Measurements from ENCODE around the gene SSBP3. TPM values are rescaled to one million over a fixed set of nuclear protein-coding genes. Genes with fewer than 3 reads are reported as not detected.

SSBP3 gene
- total and polyA plus RNA-seq, 4 donors = 7.7 to 24.7 (median 17.3) TPM

DNA sequence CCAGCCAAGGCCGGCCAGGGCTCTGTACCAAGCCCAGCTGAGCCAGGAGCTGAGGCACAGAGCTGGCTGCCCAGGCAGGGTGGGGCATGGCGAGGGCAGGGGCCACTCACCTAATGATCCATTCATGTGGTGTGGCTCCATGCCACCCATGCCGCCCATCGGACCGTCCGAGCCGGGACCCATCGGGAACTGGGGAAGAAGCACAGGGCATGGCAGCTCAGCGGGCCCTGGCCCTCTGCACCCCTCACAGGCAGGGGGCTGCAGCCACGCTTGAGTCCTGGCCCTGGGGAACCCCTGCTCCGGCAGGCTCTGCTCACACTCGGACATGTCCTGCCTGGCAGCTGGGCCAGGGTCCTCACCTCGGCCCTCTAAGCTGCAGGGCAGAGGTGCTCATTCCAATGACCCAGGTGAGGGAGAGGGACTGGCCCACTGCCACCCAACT, 177.5 kb downstream of the SSBP3 start:
- Histone ChIP-seq H3K36me3 (ENCODE audit: control insufficient read depth in 4 of 4, insufficient read depth in 3 of 4, low read depth in 1 of 4, low read length in 3 of 4) (peaks cover 3 to 5% (median 3%) of the 10 kb centered on the region in 4 donors), H3K27me3 (ENCODE audit: control insufficient read depth in 4 of 4, insufficient read depth in 4 of 4, low read length in 3 of 4) (no peaks in the 10 kb centered on the region), H3K27ac (ENCODE audit: low read depth in 1 of 2, low read length in 2 of 2) (no peak overlapping the region), H3K9ac (ENCODE audit: low read depth in 1 of 2, low read length in 2 of 2) (no peak overlapping the region), H3K4me1 (ENCODE audit: control insufficient read depth in 4 of 4, insufficient read depth in 4 of 4, low read length in 3 of 4) (no peaks in the 10 kb centered on the region), H3K4me3 (ENCODE audit: low read depth in 1 of 3, low read length in 3 of 3) (no peak overlapping the region), H3K9me3 (ENCODE audit: control insufficient read depth in 4 of 4, low read length in 3 of 4) (no peaks in the 10 kb centered on the region)
- no peak for DNase-seq (ENCODE audit: low spot score)
- TF ChIP-seq FOXA1 (IDR thresholded peaks at IDR 0.05) (no peak), FOXA2 (IDR thresholded peaks at IDR 0.05) (no peak), SP1 (IDR thresholded peaks at IDR 0.05) (no peak), TAF1 (conservative IDR thresholded peaks at IDR 0.05) (no peak), HNF4G (IDR thresholded peaks at IDR 0.05) (no peak), YY1 (IDR thresholded peaks at IDR 0.05) (no peak), EGR1 (IDR thresholded peaks at IDR 0.05; ENCODE audit: low read depth in 2 of 2) (no peak), HNF4A (conservative IDR thresholded peaks at IDR 0.05) (no peak), REST (IDR thresholded peaks at IDR 0.05) (no peak)
- 94% methylated on average over 13 of the region's 13 CpGs for WGBS

- peaks cover 3 to 5% (median 3%) of the 10 kb centered on the region in 4 donors for H3K36me3 ChIP-seq (ENCODE audit: control insufficient read depth in 4 of 4, insufficient read depth in 3 of 4, low read depth in 1 of 4, low read length in 3 of 4)
- no peaks in the 10 kb centered on the region for H3K4me1 ChIP-seq (ENCODE audit: control insufficient read depth in 4 of 4, insufficient read depth in 4 of 4, low read length in 3 of 4)
- WGBS = 83% methylated on average over 17 of the region's 17 CpGs
- no peak for DNase-seq (ENCODE audit: low spot score)
- no peaks in the 10 kb centered on the region for H3K9me3 ChIP-seq (ENCODE audit: control insufficient read depth in 4 of 4, low read length in 3 of 4)
- no peak overlapping the region for H3K9ac ChIP-seq (ENCODE audit: low read depth in 1 of 2, low read length in 2 of 2)
- H3K27ac ChIP-seq (ENCODE audit: low read depth in 1 of 2, low read length in 2 of 2) = no peak overlapping the region
- no peak overlapping the region for H3K4me3 ChIP-seq (ENCODE audit: low read depth in 1 of 3, low read length in 3 of 3)
- TF ChIP-seq REST (IDR thresholded peaks at IDR 0.05) = no peak
- no peak for TF ChIP-seq ATF3 (IDR thresholded peaks at IDR 0.05)
- TF ChIP-seq HNF4A (conservative IDR thresholded peaks at IDR 0.05) = no peak
- TF ChIP-seq TAF1 (conservative IDR thresholded peaks at IDR 0.05) = no peak
- TF ChIP-seq SP1 (IDR thresholded peaks at IDR 0.05) = no peak
- TF ChIP-seq RXRA (IDR thresholded peaks at IDR 0.05) = no peak
- no peak for TF ChIP-seq EGR1 (IDR thresholded peaks at IDR 0.05; ENCODE audit: low read depth in 2 of 2)
- TF ChIP-seq GABPA (IDR thresholded peaks at IDR 0.05 in 1 of 2, conservative IDR thresholded peaks at IDR 0.05 in 1 of 2) = no peak
- no peak for TF ChIP-seq FOXA2 (IDR thresholded peaks at IDR 0.05)
- TF ChIP-seq YY1 (IDR thresholded peaks at IDR 0.05) = no peak
- no peak for TF ChIP-seq FOXA1 (IDR thresholded peaks at IDR 0.05)
- TF ChIP-seq NR2F2 (IDR thresholded peaks at IDR 0.05) = no peak
- TF ChIP-seq, protein P1, sequence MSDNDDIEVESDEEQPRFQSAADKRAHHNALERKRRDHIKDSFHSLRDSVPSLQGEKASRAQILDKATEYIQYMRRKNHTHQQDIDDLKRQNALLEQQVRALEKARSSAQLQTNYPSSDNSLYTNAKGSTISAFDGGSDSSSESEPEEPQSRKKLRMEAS (IDR thresholded peaks at IDR 0.05) = no peak
- no peak for TF ChIP-seq JUND (IDR thresholded peaks at IDR 0.05)
- TF ChIP-seq RAD21 (IDR thresholded peaks at IDR 0.05) = no peak
- TF ChIP-seq, protein P2, sequence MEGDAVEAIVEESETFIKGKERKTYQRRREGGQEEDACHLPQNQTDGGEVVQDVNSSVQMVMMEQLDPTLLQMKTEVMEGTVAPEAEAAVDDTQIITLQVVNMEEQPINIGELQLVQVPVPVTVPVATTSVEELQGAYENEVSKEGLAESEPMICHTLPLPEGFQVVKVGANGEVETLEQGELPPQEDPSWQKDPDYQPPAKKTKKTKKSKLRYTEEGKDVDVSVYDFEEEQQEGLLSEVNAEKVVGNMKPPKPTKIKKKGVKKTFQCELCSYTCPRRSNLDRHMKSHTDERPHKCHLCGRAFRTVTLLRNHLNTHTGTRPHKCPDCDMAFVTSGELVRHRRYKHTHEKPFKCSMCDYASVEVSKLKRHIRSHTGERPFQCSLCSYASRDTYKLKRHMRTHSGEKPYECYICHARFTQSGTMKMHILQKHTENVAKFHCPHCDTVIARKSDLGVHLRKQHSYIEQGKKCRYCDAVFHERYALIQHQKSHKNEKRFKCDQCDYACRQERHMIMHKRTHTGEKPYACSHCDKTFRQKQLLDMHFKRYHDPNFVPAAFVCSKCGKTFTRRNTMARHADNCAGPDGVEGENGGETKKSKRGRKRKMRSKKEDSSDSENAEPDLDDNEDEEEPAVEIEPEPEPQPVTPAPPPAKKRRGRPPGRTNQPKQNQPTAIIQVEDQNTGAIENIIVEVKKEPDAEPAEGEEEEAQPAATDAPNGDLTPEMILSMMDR (IDR thresholded peaks at IDR 0.05; ENCODE audit: low read depth, low read length, missing input control) = no peak
- TF ChIP-seq, protein P3, sequence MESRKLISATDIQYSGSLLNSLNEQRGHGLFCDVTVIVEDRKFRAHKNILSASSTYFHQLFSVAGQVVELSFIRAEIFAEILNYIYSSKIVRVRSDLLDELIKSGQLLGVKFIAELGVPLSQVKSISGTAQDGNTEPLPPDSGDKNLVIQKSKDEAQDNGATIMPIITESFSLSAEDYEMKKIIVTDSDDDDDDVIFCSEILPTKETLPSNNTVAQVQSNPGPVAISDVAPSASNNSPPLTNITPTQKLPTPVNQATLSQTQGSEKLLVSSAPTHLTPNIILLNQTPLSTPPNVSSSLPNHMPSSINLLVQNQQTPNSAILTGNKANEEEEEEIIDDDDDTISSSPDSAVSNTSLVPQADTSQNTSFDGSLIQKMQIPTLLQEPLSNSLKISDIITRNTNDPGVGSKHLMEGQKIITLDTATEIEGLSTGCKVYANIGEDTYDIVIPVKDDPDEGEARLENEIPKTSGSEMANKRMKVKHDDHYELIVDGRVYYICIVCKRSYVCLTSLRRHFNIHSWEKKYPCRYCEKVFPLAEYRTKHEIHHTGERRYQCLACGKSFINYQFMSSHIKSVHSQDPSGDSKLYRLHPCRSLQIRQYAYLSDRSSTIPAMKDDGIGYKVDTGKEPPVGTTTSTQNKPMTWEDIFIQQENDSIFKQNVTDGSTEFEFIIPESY (IDR thresholded peaks at IDR 0.05) = no peak
- no peak for TF ChIP-seq HNF4G (IDR thresholded peaks at IDR 0.05)
- H3K27me3 ChIP-seq (ENCODE audit: control insufficient read depth in 4 of 4, insufficient read depth in 4 of 4, low read length in 3 of 4) = no peaks in the 10 kb centered on the region
Observed at GRCh38 chr1:54227891-54228310, 178.3 kb downstream of the SSBP3 start.

Data from liver (tissue), 9 donors.